Mammary epithelial cell (primary cell): ENCODE measurements around the gene AHR.

Experiments used
- CTCF ChIP-seq, 2 donors: IDR thresholded peaks in 1 of 2; conservative IDR thresholded peaks in 1 of 2; 2 replicates each; pipeline ENCODE4 v1.5.1; 2011 to 2012; ENCODE audit warnings: inconsistent platforms in 2 of 2, low read length in 2 of 2, mild to moderate bottlenecking in 2 of 2, control low read depth in 1 of 2, low read depth in 1 of 2; ENCODE audit not compliant: insufficient read depth in 1 of 2; ENCODE audit errors: extremely low read depth in 1 of 2
- EZH2 ChIP-seq: IDR thresholded peaks from 2 replicates; pipeline ENCODE4 v1.6.1; 2012; ENCODE audit warnings: low read length, inconsistent platforms, borderline replicate concordance

- no peak for TF ChIP-seq EZH2
- no peak for TF ChIP-seq CTCF (conservative IDR thresholded peaks at IDR 0.05 in 1 of 2, IDR thresholded peaks at IDR 0.05 in 1 of 2; ENCODE audit: extremely low read depth in 1 of 2, insufficient read depth in 1 of 2, low read depth in 1 of 2, low read length in 2 of 2)
These were observed 2.0 kb downstream of the AHR start for GRCh38 chr7:17300437-17300836.
